ENCODE results near the gene CACNA1B. TPM values are rescaled to one million over a fixed set of nuclear protein-coding genes. Genes with fewer than 3 reads are reported as not detected.
"Not testable (repeated sequence)": the region's sequence is repeated elsewhere in the genome, so short reads cannot be mapped to it uniquely, and the experiment has no call there.

The CACNA1B gene
- polyA plus RNA-seq, 4 donors = under 0.01 to 0.91 (median 0.18) TPM; not detected in 1

DNA sequence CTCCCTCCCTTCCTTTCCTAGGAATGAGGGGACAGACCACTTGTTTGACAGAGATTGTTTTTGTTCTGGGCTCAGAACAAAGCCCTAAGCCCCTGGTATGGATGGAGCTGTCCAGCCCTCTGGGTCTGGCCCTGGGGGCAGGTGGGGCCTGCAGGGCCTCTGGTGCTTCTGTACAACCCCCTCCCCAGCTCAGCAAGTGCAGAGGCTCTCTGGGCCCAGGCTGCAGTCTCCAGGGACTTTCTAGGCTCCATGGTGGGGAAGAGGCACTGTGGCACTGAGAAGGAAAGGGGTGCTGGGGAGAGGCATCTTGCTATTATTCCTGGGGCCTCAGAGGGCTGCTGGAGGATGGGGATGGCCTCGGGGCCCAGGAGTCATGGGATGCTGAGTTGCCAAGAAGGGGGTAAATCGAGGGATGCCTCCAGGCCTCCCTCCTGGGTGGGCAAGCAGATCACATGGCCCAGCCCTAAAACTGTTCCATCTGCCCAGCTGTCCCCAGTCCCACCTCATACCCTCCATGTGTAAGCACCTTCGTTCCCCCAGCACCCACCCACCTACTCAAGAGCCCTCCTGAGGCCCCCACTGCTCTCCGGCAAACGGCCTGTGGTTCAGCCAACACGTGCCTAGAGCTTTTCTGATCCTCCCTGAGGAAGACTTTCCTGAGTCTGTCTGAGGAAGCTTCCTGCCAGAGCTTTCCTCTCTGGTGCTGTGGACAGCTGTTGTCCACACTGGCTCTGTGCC, 225.7 kb downstream of the CACNA1B start:
- WGBS, 3 donors = 50 to 60% (median 51%) methylated on average over 6 of the region's 6 CpGs
- no peak overlapping the region for H3K27ac ChIP-seq (ENCODE audit: low read depth in 1 of 3, low read length in 2 of 3)
- FAIRE-seq = no peak
- no peak overlapping the region for H3K4me3 ChIP-seq (ENCODE audit: low read depth in 1 of 3, low read length in 3 of 3)
- H3K4me1 ChIP-seq (ENCODE audit: control insufficient read depth in 3 of 3, insufficient read depth in 2 of 3, low read depth in 1 of 3, low read length in 2 of 3) = no peaks in the 10 kb centered on the region
- no peak for DNase-seq
- no peaks in the 10 kb centered on the region for H3K9me3 ChIP-seq (ENCODE audit: control insufficient read depth in 2 of 2, insufficient read depth in 1 of 2, low read depth in 1 of 2, low read length in 1 of 2)
- no peaks in the 10 kb centered on the region for H3K27me3 ChIP-seq (ENCODE audit: control insufficient read depth in 3 of 3, insufficient read depth in 3 of 3, low read length in 3 of 3)
- H3K36me3 ChIP-seq (ENCODE audit: control insufficient read depth in 3 of 3, insufficient read depth in 2 of 3, low read depth in 1 of 3, low read length in 3 of 3) = no peaks in the 10 kb centered on the region

DNA sequence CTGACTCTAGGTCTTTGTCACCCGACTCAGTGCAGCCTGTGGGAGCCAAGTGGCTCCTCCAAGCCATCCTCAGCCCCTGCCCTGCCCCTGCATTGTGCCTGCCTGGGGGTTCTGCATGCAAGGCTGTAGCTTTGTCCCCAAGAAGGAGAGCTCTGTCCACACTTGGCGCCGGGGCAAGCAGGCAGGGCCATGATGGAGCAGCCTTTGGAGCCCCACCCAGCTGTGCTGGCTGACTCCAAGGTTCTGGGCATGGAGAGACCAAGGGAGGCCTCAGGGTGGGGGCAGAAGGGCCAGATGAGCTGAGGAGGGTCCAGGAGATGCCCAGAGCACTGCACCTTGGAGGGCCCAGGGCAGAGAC, 226.2 kb downstream of the CACNA1B start:
- 45 to 72% (median 63%) methylated on average over 3 of the region's 3 CpGs for WGBS, 3 donors
- no peak overlapping the region for H3K4me3 ChIP-seq (ENCODE audit: low read depth in 1 of 3, low read length in 3 of 3)
- H3K36me3 ChIP-seq (ENCODE audit: control insufficient read depth in 3 of 3, insufficient read depth in 2 of 3, low read depth in 1 of 3, low read length in 3 of 3) = no peaks in the 10 kb centered on the region
- H3K27ac ChIP-seq (ENCODE audit: low read depth in 1 of 3, low read length in 2 of 3) = no peak overlapping the region
- no peaks in the 10 kb centered on the region for H3K27me3 ChIP-seq (ENCODE audit: control insufficient read depth in 3 of 3, insufficient read depth in 3 of 3, low read length in 3 of 3)
- DNase-seq (no peak), FAIRE-seq (no peak)
- H3K9me3 ChIP-seq (ENCODE audit: control insufficient read depth in 2 of 2, insufficient read depth in 1 of 2, low read depth in 1 of 2, low read length in 1 of 2) = no peaks in the 10 kb centered on the region
- no peaks in the 10 kb centered on the region for H3K4me1 ChIP-seq (ENCODE audit: control insufficient read depth in 3 of 3, insufficient read depth in 2 of 3, low read depth in 1 of 3, low read length in 2 of 3)

DNA sequence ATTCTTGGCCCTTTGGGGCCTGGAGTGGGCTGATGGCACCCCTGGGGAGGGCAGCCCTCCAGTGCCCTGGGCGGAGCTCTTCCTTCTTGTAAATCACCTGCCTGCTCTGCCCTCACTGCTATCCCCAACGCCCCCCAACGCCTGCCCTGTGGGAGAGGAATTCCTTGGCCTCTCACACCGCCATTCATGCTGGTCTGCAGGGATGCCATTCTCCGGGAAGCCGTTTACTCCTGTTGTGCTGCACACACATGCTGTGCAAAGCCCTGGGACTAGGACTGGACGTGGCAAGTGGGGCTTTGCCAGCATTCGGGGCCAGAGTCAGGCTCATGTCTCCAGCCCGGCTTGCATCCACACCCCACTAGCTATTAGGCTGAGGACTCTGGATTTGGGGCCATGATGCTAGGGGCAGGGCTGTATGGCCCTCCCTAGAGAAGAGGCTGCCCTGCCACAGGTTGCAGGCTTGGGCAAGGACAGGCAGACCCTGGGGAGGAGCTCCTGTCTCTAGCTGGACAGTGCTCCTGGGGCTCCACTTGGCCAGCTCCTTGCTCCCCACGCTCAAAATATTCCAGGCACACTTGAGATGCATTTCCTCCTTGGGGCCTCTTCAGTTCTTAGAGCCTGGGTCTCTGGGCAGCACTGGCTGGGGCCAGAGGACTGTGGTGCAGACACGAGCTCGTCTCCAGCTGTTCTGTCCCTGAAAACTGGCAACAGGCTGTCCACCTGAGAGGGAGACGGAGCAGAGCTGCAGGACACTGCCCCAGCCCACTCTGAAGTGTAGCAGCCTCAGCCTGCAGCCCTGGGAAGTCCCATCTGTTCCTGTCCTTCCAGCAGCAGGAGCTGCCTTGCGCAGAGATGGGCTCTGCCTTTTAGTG, 226.9 kb downstream of the CACNA1B start:
- no peak for DNase-seq
- Histone ChIP-seq H3K27me3 (ENCODE audit: control insufficient read depth in 3 of 3, insufficient read depth in 3 of 3, low read length in 3 of 3) (no peaks in the 10 kb centered on the region), H3K9me3 (ENCODE audit: control insufficient read depth in 2 of 2, insufficient read depth in 1 of 2, low read depth in 1 of 2, low read length in 1 of 2) (no peaks in the 10 kb centered on the region), H3K4me1 (ENCODE audit: control insufficient read depth in 3 of 3, insufficient read depth in 2 of 3, low read depth in 1 of 3, low read length in 2 of 3) (no peaks in the 10 kb centered on the region), H3K36me3 (ENCODE audit: control insufficient read depth in 3 of 3, insufficient read depth in 2 of 3, low read depth in 1 of 3, low read length in 3 of 3) (no peaks in the 10 kb centered on the region), H3K27ac (ENCODE audit: low read depth in 1 of 3, low read length in 2 of 3) (no peak overlapping the region), H3K4me3 (ENCODE audit: low read depth in 1 of 3, low read length in 3 of 3) (no peak overlapping the region)
- FAIRE-seq = no peak
- 63 to 72% (median 68%) methylated on average over 14 of the region's 14 CpGs for WGBS, 3 donors

- Histone ChIP-seq H3K27ac (ENCODE audit: low read depth in 1 of 3, low read length in 2 of 3) (no peak overlapping the region), H3K4me3 (ENCODE audit: low read depth in 1 of 3, low read length in 3 of 3) (no peak overlapping the region), H3K9me3 (ENCODE audit: control insufficient read depth in 2 of 2, insufficient read depth in 1 of 2, low read depth in 1 of 2, low read length in 1 of 2) (no peaks in the 10 kb centered on the region), H3K27me3 (ENCODE audit: control insufficient read depth in 3 of 3, insufficient read depth in 3 of 3, low read length in 3 of 3) (no peaks in the 10 kb centered on the region), H3K4me1 (ENCODE audit: control insufficient read depth in 3 of 3, insufficient read depth in 2 of 3, low read depth in 1 of 3, low read length in 2 of 3) (no peaks in the 10 kb centered on the region), H3K36me3 (ENCODE audit: control insufficient read depth in 3 of 3, insufficient read depth in 2 of 3, low read depth in 1 of 3, low read length in 3 of 3) (no peaks in the 10 kb centered on the region)
- WGBS, 3 donors = 76 to 90% (median 84%) methylated on average over 2 of the region's 2 CpGs
- DNase-seq (no peak), FAIRE-seq (no peak)
Measured at GRCh38 chr9:138105123-138105415, 227.5 kb downstream of the CACNA1B start.

GRCh38 chr9:138105561-138106505, 228.3 kb downstream of the CACNA1B start:
- DNase-seq (no peak), FAIRE-seq (no peak)
- WGBS, 3 donors = 82 to 86% (median 84%) methylated on average over 24 to 26 of the region's 26 CpGs
- Histone ChIP-seq H3K4me3 (ENCODE audit: low read depth in 1 of 3, low read length in 3 of 3) (no peak overlapping the region), H3K9me3 (ENCODE audit: control insufficient read depth in 2 of 2, insufficient read depth in 1 of 2, low read depth in 1 of 2, low read length in 1 of 2) (no peaks in the 10 kb centered on the region), H3K4me1 (ENCODE audit: control insufficient read depth in 3 of 3, insufficient read depth in 2 of 3, low read depth in 1 of 3, low read length in 2 of 3) (no peaks in the 10 kb centered on the region), H3K27ac (ENCODE audit: low read depth in 1 of 3, low read length in 2 of 3) (no peak overlapping the region), H3K27me3 (ENCODE audit: control insufficient read depth in 3 of 3, insufficient read depth in 3 of 3, low read length in 3 of 3) (no peaks in the 10 kb centered on the region), H3K36me3 (ENCODE audit: control insufficient read depth in 3 of 3, insufficient read depth in 2 of 3, low read depth in 1 of 3, low read length in 3 of 3) (no peaks in the 10 kb centered on the region)

DNA sequence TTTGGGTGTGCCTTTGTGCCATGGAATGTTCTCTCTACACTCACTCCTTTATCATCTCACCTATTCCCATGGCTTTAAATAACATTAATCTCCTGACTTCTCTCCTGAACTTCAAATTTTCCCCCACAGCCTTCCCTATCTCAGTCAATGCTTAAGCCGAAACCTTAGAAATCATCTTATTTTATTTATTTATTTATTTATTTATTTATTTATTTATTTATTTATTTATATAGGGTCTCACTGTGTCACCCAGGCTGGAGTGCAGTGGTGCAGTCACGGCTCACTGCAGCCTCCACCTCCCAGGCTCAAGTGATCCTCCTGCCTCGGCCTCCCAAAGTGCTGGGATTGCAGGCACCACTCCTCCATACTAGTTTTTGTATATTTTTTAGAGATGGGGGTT, 229.5 kb downstream of the CACNA1B start:
- FAIRE-seq; H3K9me3 ChIP-seq (ENCODE audit: control insufficient read depth in 2 of 2, insufficient read depth in 1 of 2, low read depth in 1 of 2, low read length in 1 of 2); H3K27me3 ChIP-seq (ENCODE audit: control insufficient read depth in 3 of 3, insufficient read depth in 3 of 3, low read length in 3 of 3); H3K27ac ChIP-seq (ENCODE audit: low read depth in 1 of 3, low read length in 2 of 3); DNase-seq; H3K4me1 ChIP-seq (ENCODE audit: control insufficient read depth in 3 of 3, insufficient read depth in 2 of 3, low read depth in 1 of 3, low read length in 2 of 3); H3K36me3 ChIP-seq (ENCODE audit: control insufficient read depth in 3 of 3, insufficient read depth in 2 of 3, low read depth in 1 of 3, low read length in 3 of 3); H3K4me3 ChIP-seq (ENCODE audit: low read depth in 1 of 3, low read length in 3 of 3): not testable (repeated sequence)
- 85 to 94% (median 93%) methylated on average over 3 of the region's 3 CpGs for WGBS, 3 donors

DNA sequence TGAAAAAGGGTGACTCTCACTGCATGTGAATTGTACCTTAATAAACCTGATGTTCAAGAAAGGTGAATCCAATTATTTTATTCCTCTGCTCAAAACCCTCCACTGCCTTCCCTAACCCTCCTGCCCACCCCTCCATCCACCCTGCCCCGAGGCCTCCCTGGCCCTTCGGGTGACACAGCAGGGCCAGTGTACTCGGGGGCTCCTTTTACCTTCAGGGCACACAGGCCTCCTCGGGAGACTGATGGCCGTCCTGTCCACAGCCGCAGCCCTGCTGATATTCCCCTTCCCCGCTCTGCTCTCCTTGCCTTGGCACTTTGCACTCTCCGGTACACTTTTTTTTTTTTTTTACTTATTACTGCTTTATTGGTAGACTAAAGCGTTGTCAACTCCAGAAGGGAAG, 234.0 kb downstream of the CACNA1B start:
- FAIRE-seq (no peak), DNase-seq (no peak)
- Histone ChIP-seq H3K27ac (ENCODE audit: low read depth in 1 of 3, low read length in 2 of 3) (no peak overlapping the region), H3K27me3 (ENCODE audit: control insufficient read depth in 3 of 3, insufficient read depth in 3 of 3, low read length in 3 of 3) (peaks cover 0 to 4% (median 0%) of the 10 kb centered on the region in 3 donors), H3K9me3 (ENCODE audit: control insufficient read depth in 2 of 2, insufficient read depth in 1 of 2, low read depth in 1 of 2, low read length in 1 of 2) (no peaks in the 10 kb centered on the region), H3K36me3 (ENCODE audit: control insufficient read depth in 3 of 3, insufficient read depth in 2 of 3, low read depth in 1 of 3, low read length in 3 of 3) (no peaks in the 10 kb centered on the region), H3K4me1 (ENCODE audit: control insufficient read depth in 3 of 3, insufficient read depth in 2 of 3, low read depth in 1 of 3, low read length in 2 of 3) (no peaks in the 10 kb centered on the region), H3K4me3 (ENCODE audit: low read depth in 1 of 3, low read length in 3 of 3) (no peak overlapping the region)
- 81 to 92% (median 87%) methylated on average over 9 of the region's 9 CpGs for WGBS, 3 donors

GRCh38 chr9:138112090-138112748, 234.6 kb downstream of the CACNA1B start:
- H3K9me3 ChIP-seq (ENCODE audit: control insufficient read depth in 2 of 2, insufficient read depth in 1 of 2, low read depth in 1 of 2, low read length in 1 of 2) = no peaks in the 10 kb centered on the region
- no peaks in the 10 kb centered on the region for H3K4me1 ChIP-seq (ENCODE audit: control insufficient read depth in 3 of 3, insufficient read depth in 2 of 3, low read depth in 1 of 3, low read length in 2 of 3)
- H3K27me3 ChIP-seq (ENCODE audit: control insufficient read depth in 3 of 3, insufficient read depth in 3 of 3, low read length in 3 of 3) = peaks cover 0 to 4% (median 0%) of the 10 kb centered on the region in 3 donors
- H3K36me3 ChIP-seq (ENCODE audit: control insufficient read depth in 3 of 3, insufficient read depth in 2 of 3, low read depth in 1 of 3, low read length in 3 of 3) = no peaks in the 10 kb centered on the region
- no peak overlapping the region for H3K27ac ChIP-seq (ENCODE audit: low read depth in 1 of 3, low read length in 2 of 3)
- DNase-seq = no peak
- FAIRE-seq = no peak
- 79 to 85% (median 80%) methylated on average over 16 of the region's 16 CpGs for whole genome bisulfite sequencing, 3 donors
- H3K4me3 ChIP-seq (ENCODE audit: low read depth in 1 of 3, low read length in 3 of 3) = no peak overlapping the region
